Astrocyte of the spinal cord (primary cell): ENCODE measurements around the gene UNKL.

Source experiments
- DNase-seq: peaks from one replicate; pipeline ENCODE4 v3.0.0; 2011; ENCODE audit warnings: low read depth, low spot score
- H3K4me3 ChIP-seq: 2 replicates; pipeline ENCODE4 v1.5.1; 2011; ENCODE audit warnings: low read depth, mild to moderate bottlenecking, low read length, moderate library complexity
- in situ Hi-C: cut with HindIII; loops from 2 replicates; pipeline ENCODE4 v1.10.0; 2017; ENCODE audit warnings: low sequenced_read_pairs
- TF ChIP-seq, protein P1 (sequence below): IDR thresholded peaks from 2 replicates; pipeline ENCODE4 v1.5.1; 2012; ENCODE audit warnings: low read depth, mild to moderate bottlenecking, low read length, inconsistent platforms

Gene UNKL

DNA sequence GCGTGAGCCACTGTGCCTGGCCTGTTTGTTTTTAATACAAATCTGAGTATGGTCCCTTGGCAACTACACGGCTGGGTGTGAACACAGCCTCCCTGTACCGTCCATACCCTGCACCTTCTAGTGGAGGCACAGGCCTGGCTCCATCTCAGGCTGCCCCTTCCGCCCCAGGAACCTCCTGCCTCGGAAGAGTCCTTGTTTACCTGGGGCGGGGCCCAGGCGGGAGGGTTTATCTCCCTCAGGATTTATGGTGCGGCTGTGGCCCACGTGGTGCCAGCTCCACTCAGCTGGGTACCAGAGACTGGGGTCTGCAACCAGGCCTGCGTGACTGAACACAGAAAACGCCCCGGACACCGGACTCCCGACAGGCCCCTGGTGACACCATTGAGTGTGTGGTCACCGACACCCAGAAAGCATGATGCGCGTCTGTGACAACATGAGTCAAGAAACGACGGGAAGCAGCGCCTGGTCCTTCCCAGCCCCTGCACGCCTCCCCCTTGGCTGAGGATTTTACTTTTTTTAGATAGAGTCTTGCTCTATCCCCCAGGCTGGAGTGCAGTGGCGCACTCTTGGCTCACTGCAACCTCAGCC is 19.0 kb downstream of the UNKL start:
- no peak overlapping the region for H3K4me3 ChIP-seq
- DNase-seq, result no peak
- in situ Hi-C loops, result no loop called here
- TF ChIP-seq, protein P1, sequence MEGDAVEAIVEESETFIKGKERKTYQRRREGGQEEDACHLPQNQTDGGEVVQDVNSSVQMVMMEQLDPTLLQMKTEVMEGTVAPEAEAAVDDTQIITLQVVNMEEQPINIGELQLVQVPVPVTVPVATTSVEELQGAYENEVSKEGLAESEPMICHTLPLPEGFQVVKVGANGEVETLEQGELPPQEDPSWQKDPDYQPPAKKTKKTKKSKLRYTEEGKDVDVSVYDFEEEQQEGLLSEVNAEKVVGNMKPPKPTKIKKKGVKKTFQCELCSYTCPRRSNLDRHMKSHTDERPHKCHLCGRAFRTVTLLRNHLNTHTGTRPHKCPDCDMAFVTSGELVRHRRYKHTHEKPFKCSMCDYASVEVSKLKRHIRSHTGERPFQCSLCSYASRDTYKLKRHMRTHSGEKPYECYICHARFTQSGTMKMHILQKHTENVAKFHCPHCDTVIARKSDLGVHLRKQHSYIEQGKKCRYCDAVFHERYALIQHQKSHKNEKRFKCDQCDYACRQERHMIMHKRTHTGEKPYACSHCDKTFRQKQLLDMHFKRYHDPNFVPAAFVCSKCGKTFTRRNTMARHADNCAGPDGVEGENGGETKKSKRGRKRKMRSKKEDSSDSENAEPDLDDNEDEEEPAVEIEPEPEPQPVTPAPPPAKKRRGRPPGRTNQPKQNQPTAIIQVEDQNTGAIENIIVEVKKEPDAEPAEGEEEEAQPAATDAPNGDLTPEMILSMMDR, result no peak

DNA sequence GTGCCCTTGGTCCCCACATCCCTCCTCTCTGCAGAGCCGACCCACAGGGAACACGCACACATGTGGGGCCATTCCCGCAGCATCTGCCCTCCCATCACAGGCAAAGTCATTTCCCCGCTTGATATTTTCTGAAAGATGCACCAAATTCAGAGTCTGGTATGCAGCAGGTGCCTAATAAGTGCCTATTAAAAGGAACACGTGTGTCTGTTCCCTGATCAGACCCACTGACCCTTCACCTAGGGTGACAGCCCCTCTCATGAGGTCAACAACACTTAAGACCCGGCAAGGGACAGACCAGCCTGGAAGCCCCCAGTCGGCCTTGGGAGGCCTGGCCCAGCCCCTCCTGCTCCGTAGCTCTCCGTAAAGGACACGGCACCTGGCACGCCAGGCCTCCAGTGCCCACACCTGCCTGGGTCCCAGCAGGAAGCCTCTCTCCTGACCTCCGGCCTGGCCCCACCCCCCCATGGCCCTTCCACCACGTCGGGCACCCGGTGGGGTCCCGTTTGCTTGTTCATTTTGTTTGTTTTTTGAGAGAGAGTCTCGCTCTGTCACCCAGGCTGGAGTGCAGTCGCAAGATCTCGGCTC is 20.0 kb downstream of the UNKL start:
- DNase-seq, result no peak
- in situ Hi-C loops, result no loop called here
- TF ChIP-seq, protein P1, result no peak
- no peak overlapping the region for H3K4me3 ChIP-seq

DNA sequence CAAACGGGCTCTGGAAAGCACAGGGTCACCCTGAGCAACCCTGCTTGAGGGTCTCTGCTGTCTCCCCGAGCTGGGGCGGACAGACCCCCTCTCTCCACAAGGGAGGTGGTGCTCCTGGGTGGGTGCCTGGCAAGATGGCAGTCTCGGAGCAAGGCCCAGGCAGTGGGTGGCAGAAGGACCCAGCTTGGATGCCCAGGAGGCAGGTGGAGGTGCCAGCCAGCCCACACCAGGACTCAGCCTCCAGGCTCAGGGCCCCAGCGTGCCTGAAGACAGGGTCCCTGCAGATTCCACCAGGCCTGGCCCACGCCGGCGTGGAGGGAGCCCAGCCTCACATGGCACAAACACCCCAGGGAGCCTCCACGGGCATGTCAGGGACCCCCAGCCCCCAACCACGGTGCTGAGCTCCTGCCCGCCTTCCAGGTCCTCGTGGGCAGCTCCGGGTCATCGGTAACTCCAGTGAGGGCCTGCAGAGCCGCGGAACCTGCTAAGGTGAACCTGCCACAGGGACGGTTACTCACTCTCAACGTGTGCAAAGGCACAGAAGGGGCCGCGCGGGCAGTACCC is 20.8 kb downstream of the UNKL start:
- no peak overlapping the region for H3K4me3 ChIP-seq
- in situ Hi-C loops, result no loop called here
- TF ChIP-seq, protein P1, result no peak
- DNase-seq, result no peak

DNA sequence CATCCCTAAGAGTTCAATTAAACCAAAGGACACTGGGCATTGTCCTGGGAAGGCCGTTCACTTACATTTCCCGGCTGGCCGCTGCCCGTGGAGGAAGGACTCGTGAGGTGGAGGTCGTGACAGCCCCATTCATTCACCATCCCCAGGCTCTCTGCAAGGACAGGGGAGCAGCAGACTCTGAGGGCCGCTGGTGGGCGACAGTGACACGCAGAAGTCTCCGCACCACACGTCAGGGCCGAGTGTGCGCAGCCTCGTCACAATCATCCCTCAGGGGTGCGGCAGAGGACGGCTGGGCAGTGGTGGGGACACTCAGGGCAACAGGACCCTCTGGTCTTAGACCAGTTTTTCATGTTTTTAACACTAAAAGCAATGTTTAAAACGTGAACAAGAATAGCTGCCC is 21.7 kb downstream of the UNKL start:
- H3K4me3 ChIP-seq, result no peak overlapping the region
- in situ Hi-C loops, result no loop called here
- no peak for DNase-seq
- TF ChIP-seq, protein P1, result no peak

DNA sequence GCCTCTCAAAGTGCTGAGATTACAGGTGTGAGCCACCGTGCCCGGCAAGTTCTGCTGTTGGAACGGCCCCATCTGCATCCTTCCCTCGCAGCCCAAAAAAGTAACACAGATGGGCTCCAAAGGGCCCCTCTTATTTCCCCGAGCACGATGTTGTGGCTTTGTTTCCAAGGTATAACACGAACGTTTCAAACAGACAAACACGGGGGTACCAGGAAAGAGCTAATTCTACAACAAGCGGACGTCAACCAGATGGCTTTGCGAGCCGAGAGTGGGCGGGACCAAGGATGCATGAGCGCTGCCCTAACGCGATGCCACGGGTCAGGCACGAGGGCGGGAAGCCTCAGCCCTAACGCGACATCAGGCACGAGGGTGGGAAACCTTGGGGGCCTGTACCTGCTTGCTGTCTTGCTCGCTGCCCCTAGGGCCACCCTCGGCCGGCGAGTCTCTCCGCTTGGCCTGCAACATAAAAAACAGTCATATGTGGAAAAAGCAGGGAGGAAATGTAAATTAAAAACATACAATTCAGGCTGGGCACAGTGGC is 24.2 kb downstream of the UNKL start:
- in situ Hi-C loops, result no loop called here
- TF ChIP-seq, protein P1, result no peak
- H3K4me3 ChIP-seq, result no peak overlapping the region
- no peak for DNase-seq

DNA sequence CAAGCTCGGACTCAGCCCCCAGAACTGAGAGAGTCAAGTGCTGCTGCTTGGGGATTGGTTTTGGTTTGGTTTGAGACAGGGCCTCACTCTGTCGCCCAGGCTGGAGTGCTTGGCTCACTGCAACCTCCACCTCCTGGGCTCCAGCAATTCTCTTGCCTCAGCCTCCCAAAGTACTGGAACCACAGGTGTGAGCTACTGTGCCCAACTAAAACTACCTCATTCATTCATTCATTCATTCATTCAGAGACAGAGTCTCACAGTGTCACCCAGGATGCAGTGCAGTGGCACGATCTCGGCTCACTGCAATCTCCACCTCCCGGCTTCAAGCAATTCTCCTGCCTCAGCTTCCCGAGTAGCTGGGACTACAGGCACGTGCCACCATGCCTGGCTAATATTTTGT is 24.7 kb downstream of the UNKL start:
- H3K4me3 ChIP-seq, result no peak overlapping the region
- TF ChIP-seq, protein P1, result no peak
- no peak for DNase-seq
- in situ Hi-C loops, result no loop called here
